Osteoblast (primary cell): ENCODE results near the gene MAML2. TPM values are rescaled to one million over a fixed set of nuclear protein-coding genes. Genes with fewer than 3 reads are reported as not detected.

Experiments
- DNase-seq: peaks from one replicate; pipeline ENCODE4 v3.0.0; 2011; ENCODE audit warnings: low spot score, mixed read lengths; ENCODE audit not compliant: insufficient read length; ENCODE audit errors: missing footprints
- H2AFZ ChIP-seq: 2 replicates; pipeline ENCODE4 v1.6.0; 2011; ENCODE audit warnings: mild to moderate bottlenecking, low read length
- H3K27ac ChIP-seq: 2 replicates; pipeline ENCODE4 v1.5.1; 2011; ENCODE audit warnings: mild to moderate bottlenecking, low read depth, low read length, moderate library complexity
- H3K27me3 ChIP-seq: 2 replicates; pipeline ENCODE4 v1.6.0; 2012; ENCODE audit warnings: mild to moderate bottlenecking, control low read depth, inconsistent platforms, low read length, moderate library complexity; ENCODE audit not compliant: insufficient read depth
- H3K36me3 ChIP-seq: 2 replicates; pipeline ENCODE4 v1.5.1; 2011; ENCODE audit warnings: mild to moderate bottlenecking, low read length, control low read depth, moderate library complexity; ENCODE audit not compliant: insufficient read depth
- H3K4me1 ChIP-seq: 2 replicates; pipeline ENCODE4 v1.5.1; 2011; ENCODE audit warnings: mild to moderate bottlenecking, low read length, control low read depth, moderate library complexity; ENCODE audit not compliant: insufficient read depth
- H3K4me2 ChIP-seq: 2 replicates; pipeline ENCODE4 v1.6.0; 2011; ENCODE audit warnings: mild to moderate bottlenecking, low read length; ENCODE audit not compliant: insufficient read depth
- H3K4me3 ChIP-seq: fragments of 200-600 bp; sonication (generic); 3 replicates; pipeline ENCODE4 v1.5.1; 2012; ENCODE audit warnings: mild to moderate bottlenecking, low read length, inconsistent platforms; ENCODE audit not compliant: insufficient read depth
- H3K79me2 ChIP-seq: 2 replicates; pipeline ENCODE4 v1.6.0; 2012; ENCODE audit warnings: mild to moderate bottlenecking, low read length, control low read depth, inconsistent platforms; ENCODE audit not compliant: insufficient read depth
- H3K9me3 ChIP-seq: 2 replicates; pipeline ENCODE4 v1.5.1; 2011; ENCODE audit warnings: low read depth, low read length, control low read depth
- H4K20me1 ChIP-seq: 2 replicates; pipeline ENCODE4 v1.6.0; 2012; ENCODE audit warnings: mild to moderate bottlenecking, low read length, control low read depth; ENCODE audit not compliant: insufficient read depth
- total RNA-seq: library from RNA; depleted of rRNA; stranded (reverse); fragments of >200 nt; gene quantifications from 2 replicates; pipeline ENCODE4 v1.2.3, GENCODE V29; 2012
- TF ChIP-seq, protein P1 (sequence below): IDR thresholded peaks from 2 replicates; pipeline ENCODE4 v1.5.1; 2011; ENCODE audit warnings: mild to moderate bottlenecking, low read depth, low read length, moderate library complexity; ENCODE audit errors: extremely low read depth

The MAML2 gene
- total RNA-seq, 1 donor, result 17.4 TPM

DNA sequence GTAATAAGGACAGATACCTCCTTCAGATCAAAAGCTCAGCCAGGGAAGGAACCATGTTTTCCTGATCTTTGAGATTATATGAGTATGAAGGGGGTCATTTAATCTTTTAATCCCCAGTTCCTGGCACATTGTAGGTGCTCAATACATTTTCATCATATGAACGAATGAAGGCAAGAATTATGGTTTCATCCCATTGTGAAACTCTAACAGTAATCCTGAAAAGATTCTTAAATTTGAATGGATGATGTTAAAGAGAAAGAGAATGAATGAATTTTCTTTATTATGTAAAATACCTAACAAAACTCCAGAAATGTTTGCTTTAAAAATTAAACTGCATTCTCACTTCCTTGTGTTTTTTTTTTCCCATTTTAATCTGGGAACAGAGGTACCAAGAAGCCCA is 256.9 kb downstream of the MAML2 start:
- H2AFZ ChIP-seq, result no peak overlapping the region
- H3K4me3 ChIP-seq, result no peak overlapping the region
- H3K9me3 ChIP-seq, result no peaks in the 10 kb centered on the region
- H3K27ac ChIP-seq, result no peak overlapping the region
- no peak overlapping the region for H3K4me2 ChIP-seq
- H3K36me3 ChIP-seq, result peaks cover 4% of the 10 kb centered on the region
- no peak for DNase-seq
- no peaks in the 10 kb centered on the region for H3K27me3 ChIP-seq
- peaks cover 80% of the 10 kb centered on the region for H3K79me2 ChIP-seq
- peaks cover 2% of the 10 kb centered on the region for H4K20me1 ChIP-seq
- H3K4me1 ChIP-seq, result peaks cover 26% of the 10 kb centered on the region
- TF ChIP-seq, protein P1, sequence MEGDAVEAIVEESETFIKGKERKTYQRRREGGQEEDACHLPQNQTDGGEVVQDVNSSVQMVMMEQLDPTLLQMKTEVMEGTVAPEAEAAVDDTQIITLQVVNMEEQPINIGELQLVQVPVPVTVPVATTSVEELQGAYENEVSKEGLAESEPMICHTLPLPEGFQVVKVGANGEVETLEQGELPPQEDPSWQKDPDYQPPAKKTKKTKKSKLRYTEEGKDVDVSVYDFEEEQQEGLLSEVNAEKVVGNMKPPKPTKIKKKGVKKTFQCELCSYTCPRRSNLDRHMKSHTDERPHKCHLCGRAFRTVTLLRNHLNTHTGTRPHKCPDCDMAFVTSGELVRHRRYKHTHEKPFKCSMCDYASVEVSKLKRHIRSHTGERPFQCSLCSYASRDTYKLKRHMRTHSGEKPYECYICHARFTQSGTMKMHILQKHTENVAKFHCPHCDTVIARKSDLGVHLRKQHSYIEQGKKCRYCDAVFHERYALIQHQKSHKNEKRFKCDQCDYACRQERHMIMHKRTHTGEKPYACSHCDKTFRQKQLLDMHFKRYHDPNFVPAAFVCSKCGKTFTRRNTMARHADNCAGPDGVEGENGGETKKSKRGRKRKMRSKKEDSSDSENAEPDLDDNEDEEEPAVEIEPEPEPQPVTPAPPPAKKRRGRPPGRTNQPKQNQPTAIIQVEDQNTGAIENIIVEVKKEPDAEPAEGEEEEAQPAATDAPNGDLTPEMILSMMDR, result no peak

DNA sequence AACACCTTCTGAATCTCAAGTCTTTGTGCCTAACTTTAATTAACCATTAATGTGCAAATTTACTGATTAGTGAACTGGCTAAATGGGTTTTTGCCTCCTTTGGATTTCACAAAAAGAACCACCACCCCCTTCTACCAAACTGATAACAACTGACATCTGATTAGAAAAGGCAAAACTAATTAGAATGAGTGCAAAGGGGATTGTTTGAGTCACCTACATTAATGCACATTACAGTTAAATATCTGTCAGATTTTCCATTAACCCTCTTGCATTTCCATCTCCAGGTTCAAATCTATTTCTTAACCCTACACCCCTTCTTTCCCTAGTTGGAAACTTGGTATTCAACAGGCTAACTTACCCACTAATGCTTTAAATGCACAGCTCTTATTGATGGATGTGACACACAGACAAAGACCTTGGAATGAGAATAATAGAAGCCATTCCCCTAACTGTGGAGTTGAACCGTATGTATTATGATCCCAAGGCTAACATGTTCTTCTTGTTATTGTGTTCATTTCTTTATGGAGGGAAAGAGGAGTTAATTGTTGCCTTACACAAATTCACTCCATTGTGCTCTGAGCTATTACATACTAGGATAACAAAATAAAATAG is 257.6 kb downstream of the MAML2 start:
- peaks cover 83% of the 10 kb centered on the region for H3K79me2 ChIP-seq

DNA sequence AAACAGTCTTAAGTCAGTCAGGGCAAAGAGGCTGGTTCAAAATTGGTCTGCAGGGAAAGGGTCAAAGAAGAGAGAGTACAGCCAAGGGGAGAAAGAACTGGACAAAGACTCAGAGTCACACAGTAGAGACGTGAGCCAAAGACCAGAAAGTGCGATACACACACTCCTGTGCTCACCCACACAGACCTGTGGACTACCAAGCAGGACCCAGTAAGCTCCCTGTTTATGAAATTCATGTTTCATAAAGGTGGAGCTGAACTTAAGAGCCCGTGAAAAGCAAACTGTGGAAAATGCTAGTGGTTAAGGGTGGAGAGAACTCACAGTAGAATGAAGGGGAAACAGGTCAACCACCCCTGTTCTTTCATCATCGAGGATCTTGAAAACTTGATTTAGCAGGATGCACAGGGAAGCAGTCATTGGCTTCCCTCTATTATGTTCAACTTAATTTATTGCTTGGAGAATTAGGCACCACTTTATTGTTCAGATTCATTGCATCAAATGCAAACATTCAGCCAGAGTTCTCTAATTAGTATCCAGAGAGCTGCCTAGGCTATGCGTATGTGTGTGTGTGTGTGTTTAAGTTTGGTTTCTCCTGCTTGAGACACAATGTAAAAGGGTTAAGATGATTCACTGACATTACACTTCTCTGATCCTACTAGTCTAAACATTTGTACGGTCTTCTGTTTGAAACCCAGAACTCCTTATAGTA is 258.2 kb downstream of the MAML2 start:
- peaks cover 87% of the 10 kb centered on the region for H3K79me2 ChIP-seq
- no peak for DNase-seq
- TF ChIP-seq, protein P1, result no peak
- peaks cover 2% of the 10 kb centered on the region for H4K20me1 ChIP-seq
- H3K9me3 ChIP-seq, result no peaks in the 10 kb centered on the region
- no peak overlapping the region for H3K27ac ChIP-seq
- no peak overlapping the region for H2AFZ ChIP-seq
- H3K36me3 ChIP-seq, result peaks cover 4% of the 10 kb centered on the region
- peaks cover 12% of the 10 kb centered on the region for H3K4me1 ChIP-seq
- no peaks in the 10 kb centered on the region for H3K27me3 ChIP-seq
- no peak overlapping the region for H3K4me3 ChIP-seq
- H3K4me2 ChIP-seq, result no peak overlapping the region

More for the DNA sequence above, 257.6 kb downstream of the MAML2 start:
- TF ChIP-seq, protein P1, result no peak
- H3K4me2 ChIP-seq, result no peak overlapping the region
- H4K20me1 ChIP-seq, result peaks cover 2% of the 10 kb centered on the region
- peaks cover 4% of the 10 kb centered on the region for H3K36me3 ChIP-seq
- H3K27ac ChIP-seq, result no peak overlapping the region
- H3K4me1 ChIP-seq, result peaks cover 19% of the 10 kb centered on the region
- no peak overlapping the region for H3K4me3 ChIP-seq
- no peak for DNase-seq
- no peak overlapping the region for H2AFZ ChIP-seq
- H3K9me3 ChIP-seq, result no peaks in the 10 kb centered on the region
- H3K27me3 ChIP-seq, result no peaks in the 10 kb centered on the region

DNA sequence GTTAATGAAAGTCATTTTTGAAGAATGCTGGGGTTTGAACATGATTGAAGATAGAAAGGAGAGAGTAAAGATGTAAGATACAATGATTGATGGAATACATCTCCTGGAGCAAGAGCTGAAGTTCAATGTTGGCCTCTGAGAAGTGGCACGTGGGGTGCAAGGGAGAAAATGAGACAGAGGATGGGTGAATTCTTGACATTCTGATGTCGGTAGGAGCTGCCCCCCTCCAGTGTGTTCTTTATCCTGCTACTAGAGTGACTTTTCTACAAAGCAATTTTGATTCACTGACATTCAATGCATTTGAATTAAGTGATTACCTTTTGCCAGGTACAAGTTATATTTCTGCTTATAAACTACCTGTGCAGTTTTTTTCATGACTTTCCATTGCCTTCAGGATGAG is 260.1 kb downstream of the MAML2 start:
- DNase-seq, result no peak
- Histone ChIP-seq H2AFZ (no peak overlapping the region), H3K4me1 (peaks cover 10% of the 10 kb centered on the region), H3K4me2 (no peak overlapping the region), H3K36me3 (peaks cover 4% of the 10 kb centered on the region), H3K4me3 (no peak overlapping the region), H3K27me3 (no peaks in the 10 kb centered on the region), H3K27ac (no peak overlapping the region), H3K79me2 (peaks cover 85% of the 10 kb centered on the region), H4K20me1 (no peaks in the 10 kb centered on the region), H3K9me3 (no peaks in the 10 kb centered on the region)
- TF ChIP-seq, protein P1, result no peak
